WTC11 (cell line): ENCODE data around the gene TNIP2. TPM values are rescaled to one million over a fixed set of nuclear protein-coding genes. Genes with fewer than 3 reads are reported as not detected.

Experiments
- ATAC-seq: fragments of 200-7000 bp; cut with Tn5 transposase; 2 replicates; pipeline ENCODE4 v1.10.0; 2021; ENCODE audit warnings: mild to moderate bottlenecking, moderate library complexity
- CTCF ChIA-PET: fragments of 300-600 bp; sonication (Branson Sonifier 250); formaldehyde crosslinking; loops from one replicate; lab custom pipeline; 2021; ENCODE audit warnings: antibody characterized with exemption; lab: Charles Lee
- POLR2A ChIA-PET: fragments of 350-600 bp; sonication (Branson Sonifier 250); formaldehyde crosslinking; loops from one replicate; lab custom pipeline; 2021; ENCODE audit warnings: antibody characterized with exemption; lab: Charles Lee
- DNase-seq: peaks from one replicate; pipeline ENCODE4 v3.0.0; 2021; ENCODE audit warnings: low spot score
- H3K27ac Mint-ChIP-seq: 2 replicates; pipeline ENCODE4 v1.8.0; 2021; ENCODE audit warnings: mixed read lengths
- H3K27me3 Mint-ChIP-seq: 2 replicates; pipeline ENCODE4 v1.8.0; 2021; ENCODE audit warnings: low read depth, mild to moderate bottlenecking, moderate library complexity, mixed read lengths
- H3K36me3 Mint-ChIP-seq: 2 replicates; pipeline ENCODE4 v1.8.0; 2021; ENCODE audit warnings: mixed read lengths
- H3K4me1 Mint-ChIP-seq: 2 replicates; pipeline ENCODE4 v1.8.0; 2022; ENCODE audit warnings: mixed read lengths
- H3K4me3 Mint-ChIP-seq: 2 replicates; pipeline ENCODE4 v1.8.0; 2021; ENCODE audit warnings: mild to moderate bottlenecking, moderate library complexity, mixed read lengths
- H3K9me3 Mint-ChIP-seq: 2 replicates; pipeline ENCODE4 v1.8.0; 2021; ENCODE audit warnings: mixed read lengths
- ATF2 ChIP-seq: sonication (generic); formaldehyde crosslinking; IDR thresholded peaks from 2 replicates; pipeline ENCODE4 v1.8.1; 2022; ENCODE audit warnings: low read depth, missing genetic modification reagents, borderline replicate concordance
- CREB1 ChIP-seq: sonication (generic); formaldehyde crosslinking; IDR thresholded peaks from 2 replicates; pipeline ENCODE4 v1.8.0; 2023; ENCODE audit warnings: mild to moderate bottlenecking, missing genetic modification reagents
- E2F4 ChIP-seq: sonication (generic); formaldehyde crosslinking; IDR thresholded peaks from 2 replicates; pipeline ENCODE4 v1.8.1; 2022; ENCODE audit warnings: low read depth, mild to moderate bottlenecking, moderate library complexity, missing genetic modification reagents, borderline replicate concordance
- ELF4 ChIP-seq: sonication (generic); formaldehyde crosslinking; IDR thresholded peaks from 2 replicates; pipeline ENCODE4 v1.8.1; 2022; ENCODE audit warnings: low read depth, mild to moderate bottlenecking, moderate library complexity, missing genetic modification reagents
- ERG ChIP-seq: fragments of 250-450 bp; sonication (Bioruptor Pico); IDR thresholded peaks from 2 replicates; pipeline ENCODE4 v1.8.0; 2021; ENCODE audit warnings: mild to moderate bottlenecking
- FOXK1 ChIP-seq: sonication (generic); formaldehyde crosslinking; IDR thresholded peaks from 2 replicates; pipeline ENCODE4 v1.8.0; 2022; ENCODE audit warnings: mild to moderate bottlenecking, moderate library complexity, missing genetic modification reagents
- NFATC4 ChIP-seq: fragments of 250-450 bp; sonication (Bioruptor Pico); IDR thresholded peaks from 2 replicates; pipeline ENCODE4 v1.9.0; 2021; ENCODE audit warnings: mild to moderate bottlenecking
- SMAD4 ChIP-seq: sonication (generic); formaldehyde crosslinking; IDR thresholded peaks from 2 replicates; pipeline ENCODE4 v1.8.0; 2022; ENCODE audit warnings: mild to moderate bottlenecking, missing genetic modification reagents
- SOX15 ChIP-seq: fragments of 250-450 bp; sonication (Bioruptor Pico); IDR thresholded peaks from 2 replicates; pipeline ENCODE4 v1.9.0; 2021; ENCODE audit warnings: mild to moderate bottlenecking
- ZBTB43 ChIP-seq: sonication (generic); formaldehyde crosslinking; IDR thresholded peaks from 2 replicates; pipeline ENCODE4 v1.8.1; 2023; ENCODE audit warnings: mild to moderate bottlenecking, missing genetic modification reagents
- ZNF219 ChIP-seq: sonication (generic); formaldehyde crosslinking; IDR thresholded peaks from 2 replicates; pipeline ENCODE4 v1.8.0; 2023; ENCODE audit warnings: missing genetic modification reagents, mild to moderate bottlenecking, borderline replicate concordance
- ZNF396 ChIP-seq: fragments of 250-450 bp; sonication (Bioruptor Pico); IDR thresholded peaks from 2 replicates; pipeline ENCODE4 v1.8.0; 2021; ENCODE audit warnings: mild to moderate bottlenecking, moderate library complexity, borderline replicate concordance
- ZNF416 ChIP-seq: fragments of 250-450 bp; sonication (Bioruptor Pico); IDR thresholded peaks from 2 replicates; pipeline ENCODE4 v1.9.0; 2021; ENCODE audit warnings: mild to moderate bottlenecking, inconsistent platforms
- ZNF532 ChIP-seq: fragments of 250-450 bp; sonication (Bioruptor Pico); IDR thresholded peaks from 2 replicates; pipeline ENCODE4 v1.9.0; 2021; ENCODE audit warnings: mild to moderate bottlenecking, borderline replicate concordance
- total RNA-seq: library from RNA; stranded (reverse); gene quantifications from 3 replicates; pipeline ENCODE4 v1.2.3, GENCODE V29; 2021
- TF ChIP-seq, protein P1 (sequence below): sonication (generic); formaldehyde crosslinking; IDR thresholded peaks from 2 replicates; pipeline ENCODE4 v1.8.1; 2023; ENCODE audit warnings: mild to moderate bottlenecking, missing genetic modification reagents, moderate library complexity
- TF ChIP-seq, protein P2 (sequence below): sonication (generic); formaldehyde crosslinking; IDR thresholded peaks from 2 replicates; pipeline ENCODE4 v1.8.0; 2023; ENCODE audit warnings: missing genetic modification reagents
- TF ChIP-seq, protein P3 (sequence below): sonication (generic); formaldehyde crosslinking; IDR thresholded peaks from 2 replicates; pipeline ENCODE4 v1.8.0; 2023; ENCODE audit warnings: mild to moderate bottlenecking, missing genetic modification reagents
- TF ChIP-seq, protein P4 (sequence below): sonication (generic); formaldehyde crosslinking; IDR thresholded peaks from 2 replicates; pipeline ENCODE4 v1.8.1; 2022; ENCODE audit warnings: mild to moderate bottlenecking, missing genetic modification reagents, moderate library complexity, borderline replicate concordance

The TNIP2 gene
- total RNA-seq, 1 experiment from 2014 or later = 44.4 TPM

- no peak for DNase-seq
- no peak for TF ChIP-seq ZNF219
- TF ChIP-seq ZNF532 (CRISPR knock-in tag) = no peak
- TF ChIP-seq ELF4 (CRISPR knock-in tag) = no peak
- TF ChIP-seq, protein P1, sequence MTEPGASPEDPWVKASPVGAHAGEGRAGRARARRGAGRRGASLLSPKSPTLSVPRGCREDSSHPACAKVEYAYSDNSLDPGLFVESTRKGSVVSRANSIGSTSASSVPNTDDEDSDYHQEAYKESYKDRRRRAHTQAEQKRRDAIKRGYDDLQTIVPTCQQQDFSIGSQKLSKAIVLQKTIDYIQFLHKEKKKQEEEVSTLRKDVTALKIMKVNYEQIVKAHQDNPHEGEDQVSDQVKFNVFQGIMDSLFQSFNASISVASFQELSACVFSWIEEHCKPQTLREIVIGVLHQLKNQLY (CRISPR knock-in tag) = no peak
- TF ChIP-seq, protein P2, sequence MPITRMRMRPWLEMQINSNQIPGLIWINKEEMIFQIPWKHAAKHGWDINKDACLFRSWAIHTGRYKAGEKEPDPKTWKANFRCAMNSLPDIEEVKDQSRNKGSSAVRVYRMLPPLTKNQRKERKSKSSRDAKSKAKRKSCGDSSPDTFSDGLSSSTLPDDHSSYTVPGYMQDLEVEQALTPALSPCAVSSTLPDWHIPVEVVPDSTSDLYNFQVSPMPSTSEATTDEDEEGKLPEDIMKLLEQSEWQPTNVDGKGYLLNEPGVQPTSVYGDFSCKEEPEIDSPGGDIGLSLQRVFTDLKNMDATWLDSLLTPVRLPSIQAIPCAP (CRISPR knock-in tag) = no peak
- TF ChIP-seq SOX15 = no peak
- TF ChIP-seq ZBTB43 (CRISPR knock-in tag) = no peak
- no peak for TF ChIP-seq ATF2
- TF ChIP-seq CREB1 (CRISPR knock-in tag) = no peak
- no peak for TF ChIP-seq SMAD4
- no peak for TF ChIP-seq ERG
- no peak for TF ChIP-seq ZNF416 (CRISPR knock-in tag)
- TF ChIP-seq ZNF396 = no peak
- no peak for TF ChIP-seq FOXK1 (CRISPR knock-in tag)
- no peak for TF ChIP-seq NFATC4 (CRISPR knock-in tag)
- TF ChIP-seq E2F4 (CRISPR knock-in tag) = no peak
- TF ChIP-seq, protein P3, sequence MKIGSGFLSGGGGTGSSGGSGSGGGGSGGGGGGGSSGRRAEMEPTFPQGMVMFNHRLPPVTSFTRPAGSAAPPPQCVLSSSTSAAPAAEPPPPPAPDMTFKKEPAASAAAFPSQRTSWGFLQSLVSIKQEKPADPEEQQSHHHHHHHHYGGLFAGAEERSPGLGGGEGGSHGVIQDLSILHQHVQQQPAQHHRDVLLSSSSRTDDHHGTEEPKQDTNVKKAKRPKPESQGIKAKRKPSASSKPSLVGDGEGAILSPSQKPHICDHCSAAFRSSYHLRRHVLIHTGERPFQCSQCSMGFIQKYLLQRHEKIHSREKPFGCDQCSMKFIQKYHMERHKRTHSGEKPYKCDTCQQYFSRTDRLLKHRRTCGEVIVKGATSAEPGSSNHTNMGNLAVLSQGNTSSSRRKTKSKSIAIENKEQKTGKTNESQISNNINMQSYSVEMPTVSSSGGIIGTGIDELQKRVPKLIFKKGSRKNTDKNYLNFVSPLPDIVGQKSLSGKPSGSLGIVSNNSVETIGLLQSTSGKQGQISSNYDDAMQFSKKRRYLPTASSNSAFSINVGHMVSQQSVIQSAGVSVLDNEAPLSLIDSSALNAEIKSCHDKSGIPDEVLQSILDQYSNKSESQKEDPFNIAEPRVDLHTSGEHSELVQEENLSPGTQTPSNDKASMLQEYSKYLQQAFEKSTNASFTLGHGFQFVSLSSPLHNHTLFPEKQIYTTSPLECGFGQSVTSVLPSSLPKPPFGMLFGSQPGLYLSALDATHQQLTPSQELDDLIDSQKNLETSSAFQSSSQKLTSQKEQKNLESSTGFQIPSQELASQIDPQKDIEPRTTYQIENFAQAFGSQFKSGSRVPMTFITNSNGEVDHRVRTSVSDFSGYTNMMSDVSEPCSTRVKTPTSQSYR (CRISPR knock-in tag) = no peak
- TF ChIP-seq, protein P4, sequence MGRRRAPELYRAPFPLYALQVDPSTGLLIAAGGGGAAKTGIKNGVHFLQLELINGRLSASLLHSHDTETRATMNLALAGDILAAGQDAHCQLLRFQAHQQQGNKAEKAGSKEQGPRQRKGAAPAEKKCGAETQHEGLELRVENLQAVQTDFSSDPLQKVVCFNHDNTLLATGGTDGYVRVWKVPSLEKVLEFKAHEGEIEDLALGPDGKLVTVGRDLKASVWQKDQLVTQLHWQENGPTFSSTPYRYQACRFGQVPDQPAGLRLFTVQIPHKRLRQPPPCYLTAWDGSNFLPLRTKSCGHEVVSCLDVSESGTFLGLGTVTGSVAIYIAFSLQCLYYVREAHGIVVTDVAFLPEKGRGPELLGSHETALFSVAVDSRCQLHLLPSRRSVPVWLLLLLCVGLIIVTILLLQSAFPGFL = no peak
- Mint-ChIP-seq H3K4me3 (no peak overlapping the region), H3K4me1 (peaks cover 10% of the 10 kb centered on the region), H3K27me3 (no peaks in the 10 kb centered on the region; the same call in 1 of the 2 replicates), H3K36me3 (no peaks in the 10 kb centered on the region), H3K9me3 (no peaks in the 10 kb centered on the region), H3K27ac (peak overlapping the region; percentile 36; the same call in 1 of the 2 replicates)
- ChIA-PET POLR2A (no interaction called here), CTCF (interaction anchor here (1.7 kb wide), 1 partner anchor 41 kb away, joined by 5 read pairs; no protein-coding TSS in a partner anchor)
- no peak for ATAC-seq
These were observed 48.4 kb upstream of the TNIP2 start for GRCh38 chr4:2804449-2804972.
